Measurements from ENCODE around the gene OR11H6.
"Not testable (repeated sequence)": the region's sequence is repeated elsewhere in the genome, so short reads cannot be mapped to it uniquely, and the experiment has no call there.

Gene OR11H6

DNA sequence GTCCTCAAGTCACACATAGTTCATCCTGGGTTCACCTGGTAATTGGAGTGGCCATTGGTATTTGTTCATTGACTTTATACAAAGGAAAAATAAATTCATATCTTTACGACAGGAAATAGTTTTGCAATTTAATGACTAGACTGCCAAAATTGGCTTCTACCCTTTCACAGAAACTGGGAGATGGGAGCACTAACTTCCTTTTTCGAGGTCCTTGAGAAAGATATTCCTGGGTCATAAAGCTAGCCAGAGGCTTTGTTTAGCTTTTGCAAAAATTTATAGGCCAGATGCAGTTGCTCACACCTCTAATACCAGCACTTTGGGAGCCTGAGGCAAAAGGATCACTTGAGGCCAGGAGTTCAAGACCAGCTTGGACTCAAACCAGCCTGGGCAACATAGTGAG is 43.0 kb upstream of the OR11H6 start:
- Mint-ChIP-seq H3K36me3 (ENCODE audit: low read depth) (no peaks in the 10 kb centered on the region), H3K27me3 (ENCODE audit: low read depth, poor library complexity) (peaks cover 3% of the 10 kb centered on the region), H3K9me3 (peaks cover 78% of the 10 kb centered on the region), H3K27ac (no peak overlapping the region), H3K4me3 (no peak overlapping the region), H3K4me1 (no peaks in the 10 kb centered on the region)
- TF ChIP-seq, protein P1, sequence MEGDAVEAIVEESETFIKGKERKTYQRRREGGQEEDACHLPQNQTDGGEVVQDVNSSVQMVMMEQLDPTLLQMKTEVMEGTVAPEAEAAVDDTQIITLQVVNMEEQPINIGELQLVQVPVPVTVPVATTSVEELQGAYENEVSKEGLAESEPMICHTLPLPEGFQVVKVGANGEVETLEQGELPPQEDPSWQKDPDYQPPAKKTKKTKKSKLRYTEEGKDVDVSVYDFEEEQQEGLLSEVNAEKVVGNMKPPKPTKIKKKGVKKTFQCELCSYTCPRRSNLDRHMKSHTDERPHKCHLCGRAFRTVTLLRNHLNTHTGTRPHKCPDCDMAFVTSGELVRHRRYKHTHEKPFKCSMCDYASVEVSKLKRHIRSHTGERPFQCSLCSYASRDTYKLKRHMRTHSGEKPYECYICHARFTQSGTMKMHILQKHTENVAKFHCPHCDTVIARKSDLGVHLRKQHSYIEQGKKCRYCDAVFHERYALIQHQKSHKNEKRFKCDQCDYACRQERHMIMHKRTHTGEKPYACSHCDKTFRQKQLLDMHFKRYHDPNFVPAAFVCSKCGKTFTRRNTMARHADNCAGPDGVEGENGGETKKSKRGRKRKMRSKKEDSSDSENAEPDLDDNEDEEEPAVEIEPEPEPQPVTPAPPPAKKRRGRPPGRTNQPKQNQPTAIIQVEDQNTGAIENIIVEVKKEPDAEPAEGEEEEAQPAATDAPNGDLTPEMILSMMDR (IDR thresholded peaks at IDR 0.05) = no peak
- DNase-seq = no peak

DNA sequence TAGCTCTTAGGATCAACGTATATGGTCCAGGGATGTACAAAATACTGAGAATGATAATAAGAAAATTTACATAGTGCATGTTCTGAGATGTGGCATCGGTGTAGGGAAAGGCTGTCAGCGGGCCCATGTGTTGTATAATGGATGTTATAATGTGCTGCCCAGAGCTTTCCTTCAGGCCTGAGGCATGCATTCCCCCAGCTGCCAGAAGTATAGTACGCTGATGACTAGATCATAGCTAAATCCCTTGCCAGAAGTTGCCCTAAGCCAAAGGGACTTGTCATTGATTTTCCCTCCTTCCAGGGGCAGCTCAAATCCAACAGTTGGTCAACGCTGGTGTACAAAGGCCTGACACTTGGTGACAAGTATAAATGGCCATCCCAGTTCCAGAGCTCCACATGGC is 39.3 kb upstream of the OR11H6 start:
- TF ChIP-seq, protein P1 (IDR thresholded peaks at IDR 0.05) = no peak
- no peaks in the 10 kb centered on the region for H3K27me3 Mint-ChIP-seq (ENCODE audit: low read depth, poor library complexity)
- no peak for DNase-seq
- H3K36me3 Mint-ChIP-seq (ENCODE audit: low read depth) = no peaks in the 10 kb centered on the region
- H3K4me1 Mint-ChIP-seq = no peaks in the 10 kb centered on the region
- H3K4me3 Mint-ChIP-seq = no peak overlapping the region
- H3K9me3 Mint-ChIP-seq = peaks cover 82% of the 10 kb centered on the region
- no peak overlapping the region for H3K27ac Mint-ChIP-seq

DNA sequence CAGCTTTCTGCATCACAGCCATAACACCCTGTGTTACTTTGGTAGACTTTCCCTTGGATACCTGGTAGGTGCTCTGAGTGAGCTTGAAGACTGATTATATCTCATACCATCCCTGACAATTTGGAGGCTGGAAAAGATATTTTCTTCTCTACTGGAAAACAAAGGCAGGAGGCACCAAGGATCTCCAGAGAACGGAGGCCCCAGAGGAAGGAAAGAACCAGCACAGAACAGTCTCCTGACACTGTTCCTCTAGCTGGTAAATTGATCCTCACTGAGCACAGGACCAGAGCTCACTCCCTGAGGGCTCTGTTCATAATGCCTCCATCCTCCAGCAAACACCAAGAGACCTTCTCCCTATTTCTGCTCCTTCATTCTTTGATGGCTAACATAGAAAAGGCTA is 32.9 kb upstream of the OR11H6 start, which contains the start of gene OR11G2:
Gene OR11G2, plus strand, starts transcription at position 301 of the 400 bp plus-strand sequence. CDS start 6,542 bp downstream, outside the sequence.
- TF ChIP-seq, protein P1 (IDR thresholded peaks at IDR 0.05) = no peak
- no peaks in the 10 kb centered on the region for H3K4me1 Mint-ChIP-seq
- H3K27me3 Mint-ChIP-seq (ENCODE audit: low read depth, poor library complexity) = no peaks in the 10 kb centered on the region
- H3K9me3 Mint-ChIP-seq = peaks cover 82% of the 10 kb centered on the region
- no peak within 1 kb of the TSS for H3K27ac Mint-ChIP-seq
- H3K4me3 Mint-ChIP-seq = no peak within 1 kb of the TSS
- H3K36me3 Mint-ChIP-seq (ENCODE audit: low read depth) = no peaks in the 10 kb centered on the region
- DNase-seq = no peak

DNA sequence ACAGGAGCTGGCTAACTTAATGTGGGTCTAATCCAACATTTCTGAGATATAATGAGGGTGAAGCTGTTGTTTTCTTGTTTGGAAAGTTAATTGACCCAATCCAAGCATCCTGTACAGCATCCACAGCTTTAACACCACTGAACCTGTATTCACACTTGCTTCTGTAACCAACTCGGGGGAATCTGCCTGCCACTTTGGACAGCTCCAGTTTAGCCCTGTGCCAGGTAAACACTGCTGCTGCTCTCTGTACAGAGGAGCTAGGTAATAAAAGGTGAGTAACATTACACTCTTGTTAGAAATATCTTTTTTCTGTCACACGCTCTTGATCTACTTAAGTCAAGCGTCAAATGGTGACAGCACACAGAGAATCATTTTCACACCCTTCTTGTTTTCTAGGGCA is 32.1 kb upstream of the OR11H6 start:
- Mint-ChIP-seq H3K27me3 (ENCODE audit: low read depth, poor library complexity) (no peaks in the 10 kb centered on the region), H3K27ac (no peak overlapping the region), H3K4me1 (no peaks in the 10 kb centered on the region), H3K4me3 (no peak overlapping the region), H3K9me3 (peaks cover 81% of the 10 kb centered on the region), H3K36me3 (ENCODE audit: low read depth) (no peaks in the 10 kb centered on the region)
- TF ChIP-seq, protein P1 (IDR thresholded peaks at IDR 0.05) = no peak
- no peak for DNase-seq

DNA sequence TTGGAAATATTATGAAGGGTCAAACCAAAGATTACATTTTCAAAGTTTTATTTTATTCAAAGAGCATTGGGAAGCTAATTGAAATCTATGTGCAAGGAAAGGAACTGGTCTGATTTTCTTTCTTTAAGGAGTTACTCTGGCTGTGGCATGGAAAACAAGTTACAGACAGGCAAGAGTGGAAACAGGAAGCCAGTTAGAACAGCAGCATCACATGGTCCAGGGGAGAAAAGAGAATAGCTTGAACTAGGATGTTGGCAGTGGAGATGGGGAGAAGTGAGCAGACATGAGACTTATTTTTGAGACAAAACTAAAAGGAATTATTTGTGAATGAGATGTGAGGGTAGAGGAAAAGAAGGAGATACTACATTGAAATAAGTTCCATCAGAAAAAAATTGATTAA is 29.4 kb upstream of the OR11H6 start:
- Mint-ChIP-seq H3K9me3 (peaks cover 76% of the 10 kb centered on the region), H3K36me3 (ENCODE audit: low read depth) (no peaks in the 10 kb centered on the region), H3K27me3 (ENCODE audit: low read depth, poor library complexity) (peaks cover 2% of the 10 kb centered on the region), H3K27ac (no peak overlapping the region), H3K4me3 (no peak overlapping the region), H3K4me1 (no peaks in the 10 kb centered on the region)
- DNase-seq = no peak
- TF ChIP-seq, protein P1 (IDR thresholded peaks at IDR 0.05) = no peak

DNA sequence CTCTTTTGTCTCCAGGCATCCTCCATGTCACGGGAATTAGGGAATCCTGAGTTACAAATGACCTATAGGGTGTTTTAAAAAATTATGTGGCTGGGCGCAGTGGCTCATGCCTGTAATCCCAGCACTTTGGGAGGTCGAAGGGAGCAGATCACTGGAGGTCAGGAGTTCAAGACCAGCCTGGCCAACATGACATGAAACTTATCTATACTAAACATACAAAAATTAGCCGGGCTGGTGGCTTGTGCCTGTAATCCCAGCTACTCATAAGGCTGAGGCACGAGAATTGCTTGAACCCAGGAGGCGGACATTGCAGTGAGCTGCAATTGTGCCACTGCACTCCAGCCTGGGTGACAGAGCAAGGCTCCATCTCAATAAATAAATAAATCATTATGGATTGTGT is 28.3 kb upstream of the OR11H6 start:
- H3K9me3 Mint-ChIP-seq = peaks cover 76% of the 10 kb centered on the region
- H3K4me1 Mint-ChIP-seq; H3K27ac Mint-ChIP-seq; H3K27me3 Mint-ChIP-seq (ENCODE audit: low read depth, poor library complexity); H3K36me3 Mint-ChIP-seq (ENCODE audit: low read depth); DNase-seq; H3K4me3 Mint-ChIP-seq: not testable (repeated sequence)

Data from nephron progenitor cell (in vitro differentiated cells).